SH-SY5Y (cell line): Measurements from ENCODE around the gene GPR39.

Experiments
- GATA2 ChIP-seq: IDR thresholded peaks from 2 replicates; pipeline ENCODE4 v1.6.1; 2011; ENCODE audit warnings: mild to moderate bottlenecking, low read depth, low read length
- GATA3 ChIP-seq: IDR thresholded peaks from 2 replicates; pipeline ENCODE4 v1.6.1; 2011; ENCODE audit warnings: low read depth, mild to moderate bottlenecking, low read length, moderate library complexity

GRCh38 chr2:132593171-132593570 is 176.6 kb downstream of the GPR39 start:
- TF ChIP-seq GATA2 (no peak), GATA3 (no peak)
